Measurements from ENCODE around the gene FAM171A1. TPM values are rescaled to one million over a fixed set of nuclear protein-coding genes. Genes with fewer than 3 reads are reported as not detected.
A peak's percentile ranks its signal among the peaks of the same experiment; 100 is the strongest.

Gene FAM171A1
- total RNA-seq, 1 donor from 2014 or later: 113 TPM

GRCh38 chr10:15228426-15228825, 142.7 kb downstream of the FAM171A1 start:
- peaks cover 39% of the 10 kb centered on the region for H3K36me3 Mint-ChIP-seq (ENCODE audit: low read depth, unreplicated experiment)
- H3K27ac Mint-ChIP-seq (ENCODE audit: unreplicated experiment): no peak overlapping the region
- H3K4me1 Mint-ChIP-seq (ENCODE audit: unreplicated experiment): no peaks in the 10 kb centered on the region
- H3K9me3 Mint-ChIP-seq (ENCODE audit: unreplicated experiment): no peaks in the 10 kb centered on the region
- no peak overlapping the region for H3K4me3 Mint-ChIP-seq (ENCODE audit: unreplicated experiment)
- peaks cover 8% of the 10 kb centered on the region for H3K27me3 Mint-ChIP-seq (ENCODE audit: unreplicated experiment)
- no peak for DNase-seq (ENCODE audit: low spot score)
- no peak for TF ChIP-seq CTCF (IDR thresholded peaks at IDR 0.05; ENCODE audit: unreplicated experiment)

DNA sequence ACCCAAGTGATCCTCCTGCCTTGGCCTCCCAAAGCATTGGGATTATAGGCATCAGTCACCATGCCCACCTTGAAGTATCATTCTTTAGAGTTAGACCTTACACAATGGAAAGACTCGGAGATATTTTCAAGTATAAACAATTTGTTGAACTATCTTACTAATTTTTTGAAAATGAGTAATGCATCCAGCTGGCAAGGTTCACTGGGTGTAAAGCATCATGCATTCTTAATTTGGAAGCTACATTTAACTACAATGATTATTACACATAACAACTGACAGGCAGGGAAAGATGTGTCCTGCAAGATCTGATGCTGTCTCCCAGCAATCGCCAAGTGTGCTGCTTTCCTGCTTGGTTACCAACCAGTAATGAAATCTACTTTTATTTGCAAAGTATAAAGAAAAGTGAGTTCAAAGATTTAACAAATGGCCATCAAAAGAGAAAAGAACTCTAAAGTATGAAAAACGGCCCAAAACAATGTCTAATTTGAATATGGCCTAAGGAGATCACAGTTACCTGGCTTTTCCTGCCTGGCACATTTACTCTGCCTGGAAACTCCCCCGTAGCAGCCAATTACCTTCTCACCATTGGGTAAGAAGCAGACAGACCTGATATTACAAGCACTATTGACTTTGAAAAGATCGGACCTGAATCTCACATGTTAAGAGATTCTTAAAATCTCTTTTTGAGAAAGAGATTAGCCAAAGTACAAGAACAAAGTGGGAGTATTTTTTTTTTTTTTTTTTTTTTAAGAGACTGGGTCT, 143.3 kb downstream of the FAM171A1 start:
- TF ChIP-seq CTCF (IDR thresholded peaks at IDR 0.05; ENCODE audit: unreplicated experiment): no peak
- Mint-ChIP-seq H3K36me3 (ENCODE audit: low read depth, unreplicated experiment) (peaks cover 39% of the 10 kb centered on the region), H3K27ac (ENCODE audit: unreplicated experiment) (no peak overlapping the region), H3K4me3 (ENCODE audit: unreplicated experiment) (no peak overlapping the region), H3K4me1 (ENCODE audit: unreplicated experiment) (no peaks in the 10 kb centered on the region), H3K9me3 (ENCODE audit: unreplicated experiment) (no peaks in the 10 kb centered on the region), H3K27me3 (ENCODE audit: unreplicated experiment) (peaks cover 8% of the 10 kb centered on the region)
- no peak for DNase-seq (ENCODE audit: low spot score)

DNA sequence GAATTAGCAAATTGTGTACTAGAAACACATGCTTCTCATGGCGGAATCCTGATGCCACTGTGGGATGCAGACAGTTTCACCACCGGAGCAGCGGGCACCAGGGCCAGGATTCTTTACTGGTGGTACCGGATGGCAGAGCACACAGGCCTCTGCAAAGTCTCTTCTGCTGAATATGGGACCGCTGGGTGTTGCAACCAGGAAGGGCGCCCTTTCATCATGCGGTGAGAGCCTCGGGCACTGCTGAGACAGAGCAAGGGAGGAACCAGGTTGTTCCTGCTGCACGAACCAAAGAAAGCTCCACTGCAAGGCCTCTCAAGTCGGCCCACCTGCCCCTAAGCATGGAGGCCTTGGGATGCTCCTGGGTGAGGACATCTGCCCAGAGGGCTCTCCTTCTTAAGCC, 145.6 kb downstream of the FAM171A1 start:
- DNase-seq (ENCODE audit: low spot score): no peak
- H3K4me1 Mint-ChIP-seq (ENCODE audit: unreplicated experiment): no peaks in the 10 kb centered on the region
- H3K36me3 Mint-ChIP-seq (ENCODE audit: low read depth, unreplicated experiment): peaks cover 47% of the 10 kb centered on the region

DNA sequence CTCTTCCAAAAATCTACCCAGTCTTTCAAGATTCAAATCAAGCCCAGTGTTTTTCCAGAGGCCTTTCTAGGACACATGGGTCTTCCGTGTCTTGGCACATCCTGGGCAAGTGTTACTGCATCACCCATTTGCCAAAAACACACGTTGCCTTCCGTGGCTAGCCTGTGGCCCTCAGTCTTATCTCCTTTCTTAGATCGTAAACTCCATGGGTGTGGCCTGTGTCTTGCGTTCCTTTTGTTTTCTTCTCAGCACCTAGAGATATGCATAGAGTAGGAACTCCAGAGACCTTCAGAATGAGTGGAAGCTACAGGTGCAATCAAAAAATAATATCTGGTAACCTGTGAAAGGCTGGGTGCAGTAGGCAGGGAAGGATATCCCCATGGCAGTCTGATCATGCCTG, 146.1 kb downstream of the FAM171A1 start:
- H3K4me1 Mint-ChIP-seq (ENCODE audit: unreplicated experiment): no peaks in the 10 kb centered on the region
- DNase-seq (ENCODE audit: low spot score): no peak
- H3K9me3 Mint-ChIP-seq (ENCODE audit: unreplicated experiment): no peaks in the 10 kb centered on the region
- TF ChIP-seq CTCF (IDR thresholded peaks at IDR 0.05; ENCODE audit: unreplicated experiment): no peak
- H3K4me3 Mint-ChIP-seq (ENCODE audit: unreplicated experiment): peak overlapping the region; percentile 26
- peaks cover 8% of the 10 kb centered on the region for H3K27me3 Mint-ChIP-seq (ENCODE audit: unreplicated experiment)
- peak overlapping the region; percentile 23 for H3K27ac Mint-ChIP-seq (ENCODE audit: unreplicated experiment)
- peaks cover 53% of the 10 kb centered on the region for H3K36me3 Mint-ChIP-seq (ENCODE audit: low read depth, unreplicated experiment)

More for the DNA sequence above, 145.6 kb downstream of the FAM171A1 start:
- TF ChIP-seq CTCF (IDR thresholded peaks at IDR 0.05; ENCODE audit: unreplicated experiment): no peak
- Mint-ChIP-seq H3K27me3 (ENCODE audit: unreplicated experiment) (peaks cover 8% of the 10 kb centered on the region), H3K27ac (ENCODE audit: unreplicated experiment) (no peak overlapping the region), H3K4me3 (ENCODE audit: unreplicated experiment) (peak overlapping the region; percentile 26), H3K9me3 (ENCODE audit: unreplicated experiment) (no peaks in the 10 kb centered on the region)

DNA sequence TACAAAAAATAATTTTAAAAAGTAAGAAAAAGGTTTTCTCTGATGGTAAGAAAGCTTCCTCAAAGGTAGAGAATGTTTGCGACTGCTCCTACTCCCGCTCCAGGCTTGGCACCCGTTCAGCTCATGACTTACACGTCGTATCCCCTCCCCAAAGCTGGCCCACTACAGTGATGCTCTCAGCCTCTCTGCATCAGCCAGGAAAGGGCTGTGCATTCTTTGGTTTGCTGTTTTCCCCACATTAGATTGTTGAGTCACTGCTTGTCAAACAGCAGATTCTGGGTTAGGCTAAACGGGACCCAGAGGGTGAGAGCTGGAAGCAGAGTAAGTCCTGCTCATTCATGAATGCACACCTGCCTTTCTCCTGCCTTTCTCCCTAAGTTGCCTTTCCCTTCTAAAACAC, 147.9 kb downstream of the FAM171A1 start:
- Mint-ChIP-seq H3K9me3 (ENCODE audit: unreplicated experiment) (no peaks in the 10 kb centered on the region), H3K27ac (ENCODE audit: unreplicated experiment) (no peak overlapping the region), H3K4me1 (ENCODE audit: unreplicated experiment) (no peaks in the 10 kb centered on the region), H3K27me3 (ENCODE audit: unreplicated experiment) (peaks cover 5% of the 10 kb centered on the region), H3K36me3 (ENCODE audit: low read depth, unreplicated experiment) (peaks cover 46% of the 10 kb centered on the region), H3K4me3 (ENCODE audit: unreplicated experiment) (no peak overlapping the region)
- TF ChIP-seq CTCF (IDR thresholded peaks at IDR 0.05; ENCODE audit: unreplicated experiment): no peak
- no peak for DNase-seq (ENCODE audit: low spot score)

Data from endothelial cell (in vitro differentiated cells).